Activated T-helper 1 cell treated with anti-CD3 and anti-CD28 coated beads, Interleukin-12 subunit alpha, Interleukin-12 subunit beta, Interleukin-2, Interleukin-4 antibody, amounts not matched to agents 30 ng/mL and 10 ng/mL and 1 ng/mL, durations not matched to agents 14 hours and 24 hours and 36 hours (primary cell): ENCODE measurements around the gene HP1BP3. TPM values are rescaled to one million over a fixed set of nuclear protein-coding genes. Genes with fewer than 3 reads are reported as not detected.
"Not testable (repeated sequence)": the region's sequence is repeated elsewhere in the genome, so short reads cannot be mapped to it uniquely, and the experiment has no call there.

Source experiments
- DNase-seq: peaks from one replicate; pipeline ENCODE4 v3.0.0; 2021; ENCODE audit warnings: low spot score
- H3K27ac Mint-ChIP-seq: one replicate; pipeline ENCODE4 v1.8.0; 2021; ENCODE audit warnings: mild to moderate bottlenecking, mixed read lengths
- H3K27me3 Mint-ChIP-seq: one replicate; pipeline ENCODE4 v1.8.0; 2022; ENCODE audit warnings: mild to moderate bottlenecking, moderate library complexity, mixed read lengths; ENCODE audit not compliant: insufficient read depth
- H3K36me3 Mint-ChIP-seq: one replicate; pipeline ENCODE4 v1.8.0; 2021; ENCODE audit warnings: low read depth, mixed read lengths
- H3K4me1 Mint-ChIP-seq: one replicate; pipeline ENCODE4 v1.8.0; 2021; ENCODE audit warnings: low read depth, mixed read lengths
- H3K4me3 Mint-ChIP-seq: one replicate; pipeline ENCODE4 v1.8.0; 2021; ENCODE audit warnings: mild to moderate bottlenecking, moderate library complexity, mixed read lengths
- H3K9me3 Mint-ChIP-seq: one replicate; pipeline ENCODE4 v1.8.0; 2021; ENCODE audit warnings: mixed read lengths
- intact Hi-C: fragments of 100-400 bp; cut with micrococcal nuclease; formaldehyde crosslinking; loops from one replicate; pipeline ENCODE4 v1.15.1; 2024
- total RNA-seq: library from RNA; stranded (reverse); gene quantifications from 2 replicates; pipeline ENCODE4 v1.2.3, GENCODE V29; 2022

The HP1BP3 gene
- total RNA-seq, 1 donor from 2014 or later: 220 TPM

GRCh38 chr1:20790785-20791184 is 3.7 kb upstream of the HP1BP3 start:
- Mint-ChIP-seq H3K27ac (no peak overlapping the region), H3K36me3 (no peaks in the 10 kb centered on the region), H3K27me3 (peaks cover 5% of the 10 kb centered on the region), H3K4me1 (peaks cover 11% of the 10 kb centered on the region), H3K9me3 (no peaks in the 10 kb centered on the region), H3K4me3 (no peak overlapping the region)
- no peak for DNase-seq
- intact Hi-C loops: no loop called here

- DNase-seq, H3K36me3 Mint-ChIP-seq, H3K9me3 Mint-ChIP-seq, H3K27me3 Mint-ChIP-seq, H3K27ac Mint-ChIP-seq, H3K4me3 Mint-ChIP-seq: not testable (repeated sequence)
- intact Hi-C loops: loop anchor here (5.0 kb wide), 1 partner anchor 503 kb away; the partner anchor contains the start of gene ECE1
- H3K4me1 Mint-ChIP-seq: peaks cover 22% of the 10 kb centered on the region
Observed at GRCh38 chr1:20789598-20789997, 2.5 kb upstream of the HP1BP3 start.

- peak overlapping the region; percentile 92 for H3K27ac Mint-ChIP-seq
- intact Hi-C loops: loop anchor here (1.0 to 5.0 kb wide), 4 partner anchors 144 to 504 kb away; partner anchors contain the start of genes ECE1 and EIF4G3
- H3K4me3 Mint-ChIP-seq: peak overlapping the region; percentile 92
- peaks cover 5% of the 10 kb centered on the region for H3K27me3 Mint-ChIP-seq
- no peaks in the 10 kb centered on the region for H3K9me3 Mint-ChIP-seq
- DNase-seq: no peak
- no peaks in the 10 kb centered on the region for H3K36me3 Mint-ChIP-seq
- H3K4me1 Mint-ChIP-seq: peaks cover 26% of the 10 kb centered on the region
Observed at GRCh38 chr1:20787840-20788795, 1.0 kb upstream of the HP1BP3 start.

- no peaks in the 10 kb centered on the region for H3K9me3 Mint-ChIP-seq
- H3K4me3 Mint-ChIP-seq: peak overlapping the region; percentile 91
- intact Hi-C loops: loop anchor here (1.0 to 5.0 kb wide), 5 partner anchors 53 to 506 kb away; partner anchors contain the start of genes DDOST, ECE1 and EIF4G3
- peaks cover 26% of the 10 kb centered on the region for H3K4me1 Mint-ChIP-seq
- peak; percentile 95 for DNase-seq
- H3K36me3 Mint-ChIP-seq: no peaks in the 10 kb centered on the region
- peaks cover 5% of the 10 kb centered on the region for H3K27me3 Mint-ChIP-seq
- peak overlapping the region; percentile 97 for H3K27ac Mint-ChIP-seq
Observed at GRCh38 chr1:20786253-20787028, 666 bp downstream of the HP1BP3 start.

DNA sequence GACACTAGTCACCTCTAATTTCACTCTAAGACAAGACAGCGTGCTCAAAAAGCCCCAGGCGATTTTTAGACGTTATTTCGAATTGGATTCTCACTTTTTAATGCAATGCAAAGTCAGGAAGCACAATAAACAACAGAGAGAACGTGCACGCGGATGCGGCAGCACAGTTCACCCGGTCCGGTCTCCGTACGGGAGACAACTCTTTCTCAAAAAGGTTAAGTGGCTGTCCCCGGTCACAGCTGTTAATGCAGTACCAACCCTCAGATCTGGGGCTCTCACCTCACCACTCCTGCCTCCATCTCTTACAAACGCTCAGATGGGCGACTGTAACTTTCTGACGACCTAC is 1.2 kb downstream of the HP1BP3 start:
- peak overlapping the region; percentile 97 for H3K27ac Mint-ChIP-seq
- peaks cover 3% of the 10 kb centered on the region for H3K36me3 Mint-ChIP-seq
- H3K9me3 Mint-ChIP-seq: no peaks in the 10 kb centered on the region
- intact Hi-C loops: loop anchor here (1.0 to 5.0 kb wide), 3 partner anchors 53 to 506 kb away; partner anchors contain the start of genes DDOST and ECE1
- H3K27me3 Mint-ChIP-seq: peaks cover 5% of the 10 kb centered on the region
- peak overlapping the region; percentile 91 for H3K4me3 Mint-ChIP-seq
- no peak for DNase-seq
- peaks cover 32% of the 10 kb centered on the region for H3K4me1 Mint-ChIP-seq

DNA sequence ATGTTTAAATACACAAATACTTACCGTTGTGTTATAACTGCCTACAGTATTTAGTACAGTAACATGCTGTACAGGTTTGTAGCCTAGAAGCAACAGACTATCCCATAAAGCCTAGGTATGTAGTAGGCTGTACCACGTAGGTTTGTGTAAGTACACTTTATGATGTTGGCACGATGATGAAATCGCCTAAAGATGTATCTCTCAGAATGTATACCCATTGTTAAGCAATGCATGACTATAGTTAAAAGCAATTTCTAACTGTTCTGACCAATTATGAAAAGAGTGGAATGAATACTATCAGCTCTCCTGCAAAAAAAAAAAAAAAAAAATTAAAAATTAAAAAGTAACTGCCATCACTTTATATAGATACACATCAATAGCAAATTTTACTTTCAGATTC is 11.4 kb downstream of the HP1BP3 start:
- Mint-ChIP-seq H3K4me1 (peaks cover 12% of the 10 kb centered on the region), H3K4me3 (no peak overlapping the region), H3K9me3 (no peaks in the 10 kb centered on the region), H3K36me3 (peaks cover 41% of the 10 kb centered on the region), H3K27ac (no peak overlapping the region), H3K27me3 (no peaks in the 10 kb centered on the region)
- no peak for DNase-seq
- intact Hi-C loops: no loop called here

DNA sequence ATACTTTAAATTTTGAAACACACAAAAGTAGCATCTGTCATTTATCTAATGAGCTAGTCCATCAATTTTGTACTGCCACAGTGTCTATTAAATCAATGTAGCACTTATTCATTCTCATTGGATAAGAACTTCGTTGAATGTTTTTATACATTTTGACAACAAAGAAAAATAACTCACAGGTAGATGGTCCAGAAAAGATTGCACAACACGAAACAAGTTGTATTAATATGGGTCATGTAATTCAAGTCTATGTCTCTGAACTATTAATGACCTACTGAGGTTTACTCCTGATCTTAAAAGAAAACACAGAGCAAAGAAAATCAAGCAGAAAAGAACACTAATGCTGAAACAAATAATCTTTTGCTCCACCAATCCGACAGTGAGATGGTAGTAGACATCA is 15.3 kb downstream of the HP1BP3 start:
- no peak overlapping the region for H3K4me3 Mint-ChIP-seq
- no peak for DNase-seq
- peaks cover 8% of the 10 kb centered on the region for H3K4me1 Mint-ChIP-seq
- intact Hi-C loops: no loop called here
- H3K9me3 Mint-ChIP-seq: no peaks in the 10 kb centered on the region
- peaks cover 40% of the 10 kb centered on the region for H3K36me3 Mint-ChIP-seq
- no peaks in the 10 kb centered on the region for H3K27me3 Mint-ChIP-seq
- no peak overlapping the region for H3K27ac Mint-ChIP-seq

DNA sequence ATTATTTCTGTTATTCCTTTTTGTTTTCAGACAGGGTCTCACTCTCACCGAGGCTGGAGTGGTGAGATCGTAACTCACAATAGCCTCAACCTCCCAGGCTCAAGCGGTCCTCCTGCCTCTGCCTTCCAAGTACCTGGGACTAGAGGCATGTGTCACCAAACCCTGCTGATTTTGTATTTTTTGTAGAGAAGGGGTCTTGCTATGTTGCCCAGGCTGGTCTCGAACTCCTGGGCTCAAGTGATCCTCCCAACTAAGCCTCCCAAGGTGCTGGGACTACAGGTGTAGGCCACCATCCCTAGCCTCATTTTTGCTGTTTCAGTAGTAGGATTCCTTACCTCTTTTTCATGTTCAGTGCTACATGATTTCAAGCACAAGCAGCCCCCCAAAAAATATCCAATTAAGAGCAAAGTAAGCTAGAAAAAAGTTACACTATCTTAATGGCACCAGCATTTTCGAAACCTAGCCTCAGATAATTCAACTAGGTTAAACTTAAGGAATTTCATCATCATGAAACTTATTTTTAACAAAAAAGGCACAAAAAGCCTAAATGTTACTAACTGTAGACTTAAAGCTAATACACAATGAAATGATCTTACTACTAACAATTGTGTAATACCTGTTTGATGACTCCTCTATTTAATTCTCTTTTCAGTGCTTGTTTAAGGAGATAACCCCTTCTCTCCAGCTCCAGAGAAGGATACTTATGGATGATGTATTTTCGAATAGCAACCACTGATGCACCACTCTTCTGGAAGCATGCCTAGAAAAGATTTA is 16.6 kb downstream of the HP1BP3 start:
- no peak for DNase-seq
- H3K4me1 Mint-ChIP-seq: no peaks in the 10 kb centered on the region
- no peaks in the 10 kb centered on the region for H3K9me3 Mint-ChIP-seq
- H3K27me3 Mint-ChIP-seq: no peaks in the 10 kb centered on the region
- H3K36me3 Mint-ChIP-seq: peaks cover 37% of the 10 kb centered on the region
- no peak overlapping the region for H3K4me3 Mint-ChIP-seq
- intact Hi-C loops: no loop called here
- H3K27ac Mint-ChIP-seq: no peak overlapping the region

- H3K27me3 Mint-ChIP-seq: no peaks in the 10 kb centered on the region
- no peak for DNase-seq
- intact Hi-C loops: no loop called here
- H3K4me1 Mint-ChIP-seq: no peaks in the 10 kb centered on the region
- peaks cover 37% of the 10 kb centered on the region for H3K36me3 Mint-ChIP-seq
- no peaks in the 10 kb centered on the region for H3K9me3 Mint-ChIP-seq
- H3K4me3 Mint-ChIP-seq: no peak overlapping the region
- no peak overlapping the region for H3K27ac Mint-ChIP-seq
Observed at GRCh38 chr1:20767271-20767670, 19.8 kb downstream of the HP1BP3 start.

- no peak for DNase-seq
- Mint-ChIP-seq H3K9me3 (no peaks in the 10 kb centered on the region), H3K36me3 (peaks cover 48% of the 10 kb centered on the region), H3K4me1 (no peaks in the 10 kb centered on the region), H3K4me3 (no peak overlapping the region), H3K27ac (no peak overlapping the region), H3K27me3 (no peaks in the 10 kb centered on the region)
- intact Hi-C loops: loop anchor here (2.0 kb wide), 1 partner anchor 15 kb away; no protein-coding TSS in a partner anchor
Observed at GRCh38 chr1:20763417-20763816, 23.7 kb downstream of the HP1BP3 start.

GRCh38 chr1:20760322-20760721 is 26.8 kb downstream of the HP1BP3 start:
- intact Hi-C loops: no loop called here
- DNase-seq: no peak
- Mint-ChIP-seq H3K36me3 (peaks cover 53% of the 10 kb centered on the region), H3K4me1 (no peaks in the 10 kb centered on the region), H3K9me3 (no peaks in the 10 kb centered on the region), H3K27me3 (no peaks in the 10 kb centered on the region), H3K4me3 (no peak overlapping the region), H3K27ac (no peak overlapping the region)

DNA sequence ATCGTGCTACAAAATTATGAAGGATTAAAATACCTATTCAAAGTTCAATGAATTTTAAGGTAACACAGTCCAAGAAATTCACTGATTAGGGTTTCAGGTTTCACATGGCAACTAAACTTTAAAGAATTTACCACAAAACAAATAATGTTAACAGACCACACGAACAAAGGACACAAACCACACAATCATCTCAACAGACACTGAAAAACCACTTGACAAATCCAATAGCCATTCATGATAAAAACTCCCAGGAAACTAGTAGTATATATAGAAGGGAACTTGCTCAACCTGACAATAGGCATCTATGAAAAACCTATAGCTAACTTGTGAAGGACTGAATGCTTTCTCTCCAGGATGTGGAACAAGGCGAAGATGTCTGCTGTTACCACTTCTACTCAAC is 33.5 kb downstream of the HP1BP3 start:
- Mint-ChIP-seq H3K4me3 (no peak overlapping the region), H3K9me3 (no peaks in the 10 kb centered on the region), H3K36me3 (peaks cover 34% of the 10 kb centered on the region), H3K27ac (no peak overlapping the region), H3K27me3 (no peaks in the 10 kb centered on the region), H3K4me1 (no peaks in the 10 kb centered on the region)
- DNase-seq: no peak
- intact Hi-C loops: no loop called here
